DND-41 (cell line): ENCODE measurements around the gene RBM10.

Source experiments
- ATAC-seq: fragments of 200-7000 bp; cut with Tn5 transposase; 3 replicates; pipeline ENCODE4 v1.9.1; 2021; ENCODE audit warnings: low read depth; ENCODE audit not compliant: insufficient read depth
- DNase-seq: peaks from one replicate; pipeline ENCODE4 v3.0.0-alpha.2; 2020
- H2AFZ ChIP-seq: 2 replicates; pipeline ENCODE4 v1.6.0; 2012; ENCODE audit warnings: low read depth, low read length
- H3K27ac ChIP-seq: 2 replicates; pipeline ENCODE4 v1.5.1; 2012; ENCODE audit warnings: low read length, inconsistent platforms
- H3K27me3 ChIP-seq: fragments of 200-600 bp; sonication (generic); 2 replicates; pipeline ENCODE4 v1.6.0; 2012; ENCODE audit warnings: low read length, mild to moderate bottlenecking, inconsistent platforms; ENCODE audit not compliant: insufficient read depth, poor library complexity
- H3K36me3 ChIP-seq: 2 replicates; pipeline ENCODE4 v1.5.1; 2012; ENCODE audit warnings: low read length, inconsistent platforms; ENCODE audit not compliant: insufficient read depth
- H3K4me1 ChIP-seq: 2 replicates; pipeline ENCODE4 v1.5.1; 2012; ENCODE audit warnings: mild to moderate bottlenecking, low read length; ENCODE audit not compliant: insufficient read depth
- H3K4me2 ChIP-seq: 2 replicates; pipeline ENCODE4 v1.6.0; 2012; ENCODE audit warnings: mild to moderate bottlenecking, moderate library complexity, low read length, inconsistent platforms; ENCODE audit not compliant: insufficient read depth
- H3K4me3 ChIP-seq, 2 experiments: fragments of 200-600 bp in 1 of 2; shearing (Covaris generic) in 1 of 2; 2 replicates each; pipeline ENCODE4 v1.5.1; 2012 to 2016; ENCODE audit warnings: inconsistent platforms in 2 of 2, low read length in 2 of 2, mild to moderate bottlenecking in 2 of 2, low read depth in 1 of 2, moderate library complexity in 1 of 2
- H3K79me2 ChIP-seq: 2 replicates; pipeline ENCODE4 v1.6.0; 2012; ENCODE audit warnings: low read length, inconsistent platforms; ENCODE audit not compliant: insufficient read depth
- H3K9ac ChIP-seq: 2 replicates; pipeline ENCODE4 v1.6.0; 2012; ENCODE audit warnings: low read depth, mild to moderate bottlenecking, inconsistent platforms, low read length, moderate library complexity
- H3K9me3 ChIP-seq: 2 replicates; pipeline ENCODE4 v1.5.1; 2012; ENCODE audit warnings: low read length, moderate library complexity, mild to moderate bottlenecking, inconsistent platforms; ENCODE audit not compliant: insufficient read depth, severe bottlenecking
- H4K20me1 ChIP-seq: 2 replicates; pipeline ENCODE4 v1.6.0; 2012; ENCODE audit warnings: low read length; ENCODE audit not compliant: insufficient read depth
- EZH2 ChIP-seq: IDR thresholded peaks from 3 replicates; pipeline ENCODE4 v1.6.1; 2012; ENCODE audit warnings: borderline replicate concordance, low read depth, mild to moderate bottlenecking, moderate library complexity, low read length, inconsistent platforms; ENCODE audit not compliant: severe bottlenecking
- TF ChIP-seq, protein P1 (sequence below): IDR thresholded peaks from 2 replicates; pipeline ENCODE4 v1.5.1; 2012; ENCODE audit warnings: borderline replicate concordance, low read length, moderate library complexity, mild to moderate bottlenecking; ENCODE audit not compliant: poor library complexity, severe bottlenecking; ENCODE audit errors: extremely low read depth

Gene RBM10

DNA sequence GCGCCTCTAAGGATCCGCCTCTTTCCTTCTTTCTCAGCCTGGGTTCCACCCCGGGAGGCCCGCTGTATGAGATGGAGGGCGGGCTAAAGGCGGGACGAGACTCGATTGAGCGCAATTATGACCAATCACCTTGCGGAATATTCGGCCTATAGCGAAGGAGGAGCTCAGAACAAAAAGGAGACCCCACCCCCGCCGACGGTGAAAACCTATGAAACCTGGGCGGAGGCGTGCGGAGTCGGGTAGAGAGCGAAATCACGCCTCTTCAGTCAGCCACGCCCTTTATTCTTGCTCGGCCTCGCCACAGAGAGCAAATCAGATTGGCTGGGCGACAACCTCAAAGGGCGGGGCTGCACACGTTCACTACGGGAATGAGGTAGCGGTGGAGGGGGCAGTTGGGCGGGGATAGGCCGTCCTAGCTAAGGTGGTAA is 72.8 kb downstream of the RBM10 start:
- DNase-seq (peak; percentile 97), ATAC-seq (peak; percentile 87)
- H3K9ac ChIP-seq = peak overlapping the region; percentile 100
- H3K4me3 ChIP-seq = peak overlapping the region; percentile 59 to 81; a peak in 3 of 4 replicates
- no peaks in the 10 kb centered on the region for H3K9me3 ChIP-seq
- peaks cover 46% of the 10 kb centered on the region for H3K79me2 ChIP-seq
- peak overlapping the region; percentile 94 for H2AFZ ChIP-seq
- peak overlapping the region; percentile 74 for H3K4me2 ChIP-seq
- no peaks in the 10 kb centered on the region for H3K27me3 ChIP-seq
- TF ChIP-seq, protein P1, sequence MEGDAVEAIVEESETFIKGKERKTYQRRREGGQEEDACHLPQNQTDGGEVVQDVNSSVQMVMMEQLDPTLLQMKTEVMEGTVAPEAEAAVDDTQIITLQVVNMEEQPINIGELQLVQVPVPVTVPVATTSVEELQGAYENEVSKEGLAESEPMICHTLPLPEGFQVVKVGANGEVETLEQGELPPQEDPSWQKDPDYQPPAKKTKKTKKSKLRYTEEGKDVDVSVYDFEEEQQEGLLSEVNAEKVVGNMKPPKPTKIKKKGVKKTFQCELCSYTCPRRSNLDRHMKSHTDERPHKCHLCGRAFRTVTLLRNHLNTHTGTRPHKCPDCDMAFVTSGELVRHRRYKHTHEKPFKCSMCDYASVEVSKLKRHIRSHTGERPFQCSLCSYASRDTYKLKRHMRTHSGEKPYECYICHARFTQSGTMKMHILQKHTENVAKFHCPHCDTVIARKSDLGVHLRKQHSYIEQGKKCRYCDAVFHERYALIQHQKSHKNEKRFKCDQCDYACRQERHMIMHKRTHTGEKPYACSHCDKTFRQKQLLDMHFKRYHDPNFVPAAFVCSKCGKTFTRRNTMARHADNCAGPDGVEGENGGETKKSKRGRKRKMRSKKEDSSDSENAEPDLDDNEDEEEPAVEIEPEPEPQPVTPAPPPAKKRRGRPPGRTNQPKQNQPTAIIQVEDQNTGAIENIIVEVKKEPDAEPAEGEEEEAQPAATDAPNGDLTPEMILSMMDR = no peak
- TF ChIP-seq EZH2 = no peak
- H3K36me3 ChIP-seq = peaks cover 65% of the 10 kb centered on the region
- peaks cover 60% of the 10 kb centered on the region for H3K4me1 ChIP-seq
- H3K27ac ChIP-seq = peak overlapping the region; percentile 99
- peaks cover 36% of the 10 kb centered on the region for H4K20me1 ChIP-seq

DNA sequence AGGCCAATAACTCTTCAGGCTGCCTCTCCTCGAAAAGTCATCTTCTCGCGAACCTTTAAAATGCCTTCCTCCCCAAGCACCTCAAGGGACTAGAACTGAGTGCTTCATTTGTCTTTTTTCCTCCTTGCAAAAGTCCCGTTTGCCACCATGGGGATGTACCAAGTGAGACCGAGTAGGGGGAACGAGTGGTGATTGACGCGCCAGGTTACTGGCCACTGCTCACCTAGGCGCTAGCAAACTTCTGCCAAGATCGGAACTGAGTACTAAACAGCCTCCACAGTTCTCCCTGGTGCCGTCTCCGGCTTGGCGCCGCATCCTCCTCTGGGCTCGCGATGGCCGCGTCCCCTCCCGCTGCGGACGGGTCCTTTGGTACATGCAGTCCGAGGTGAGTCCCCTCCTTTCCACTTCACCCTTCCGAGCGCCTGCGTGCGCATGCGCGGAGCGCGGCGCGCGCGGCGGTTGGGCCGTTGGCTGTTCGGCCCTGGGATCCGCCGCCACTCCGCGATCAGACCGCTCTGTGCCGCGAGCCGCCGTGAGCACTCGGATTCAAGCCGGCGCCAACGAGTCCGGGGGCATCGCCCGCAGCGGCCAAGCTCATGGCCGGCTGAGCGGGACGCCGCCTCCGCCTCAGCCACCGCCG is 73.4 kb downstream of the RBM10 start, which contains the start of gene CDK16:
Gene CDK16, plus strand, starts transcription at position 402 of the 640 bp plus-strand sequence. CDS start 4,877 bp downstream, outside the sequence.
- H3K9ac ChIP-seq = peak within 1 kb of the TSS; percentile 100
- H4K20me1 ChIP-seq = peaks cover 41% of the 10 kb centered on the region
- peak within 1 kb of the TSS; percentile 77 for H3K4me2 ChIP-seq
- H3K27ac ChIP-seq = peak within 1 kb of the TSS; percentile 99
- DNase-seq = peak; percentile 80
- H2AFZ ChIP-seq = peak within 1 kb of the TSS; percentile 94
- peak within 1 kb of the TSS; percentile 59 to 81; a peak in 3 of 4 replicates for H3K4me3 ChIP-seq
- TF ChIP-seq, protein P1 = no peak
- no peak for TF ChIP-seq EZH2
- H3K79me2 ChIP-seq = peaks cover 50% of the 10 kb centered on the region
- no peaks in the 10 kb centered on the region for H3K9me3 ChIP-seq
- peak; percentile 41 for ATAC-seq
- peaks cover 66% of the 10 kb centered on the region for H3K36me3 ChIP-seq
- H3K27me3 ChIP-seq = no peaks in the 10 kb centered on the region
- peaks cover 60% of the 10 kb centered on the region for H3K4me1 ChIP-seq

DNA sequence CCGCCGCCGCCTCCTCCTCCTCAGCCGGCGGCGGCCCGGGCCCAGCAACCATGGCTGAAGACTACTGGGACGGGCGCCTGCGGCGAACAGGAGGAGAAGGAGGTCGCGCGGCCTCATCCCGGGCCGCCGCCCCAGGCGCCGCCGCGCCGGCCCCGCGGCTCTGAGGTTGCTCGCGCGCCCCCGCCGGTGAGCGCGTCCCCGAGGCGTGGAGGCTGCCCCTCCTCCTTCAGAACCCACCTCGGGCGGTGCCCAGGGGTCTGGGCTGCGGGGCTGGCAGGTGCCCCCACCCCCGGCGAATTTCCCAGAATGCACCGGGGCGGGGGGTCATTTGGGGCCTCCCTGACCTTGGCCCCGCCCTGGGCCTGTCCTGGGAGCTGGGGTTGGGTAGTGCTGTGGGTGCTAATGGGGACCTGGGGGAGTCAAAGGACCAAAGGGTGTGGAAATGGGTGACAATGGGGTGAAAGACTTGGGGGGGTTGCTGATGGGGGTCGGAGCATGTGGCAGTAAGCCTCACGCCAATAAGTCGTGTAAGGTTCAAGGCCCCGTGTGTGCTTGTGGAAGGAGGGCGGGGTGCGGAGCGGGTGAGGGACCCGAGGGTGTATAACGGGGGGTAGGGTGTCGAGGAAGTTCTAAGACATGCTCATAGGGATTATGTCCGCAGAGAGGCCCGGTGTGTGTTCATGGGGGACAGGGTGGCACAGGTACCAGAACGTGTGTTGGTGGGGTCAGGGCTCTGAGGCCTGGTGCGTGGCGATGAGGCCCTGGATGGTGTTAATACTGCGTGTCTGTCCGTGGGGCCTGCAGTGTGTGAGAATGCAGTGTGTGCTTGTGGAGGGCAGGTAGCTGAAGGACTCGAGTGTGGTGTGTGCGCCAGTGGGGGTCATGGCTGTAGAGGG is 74.1 kb downstream of the RBM10 start:
- H3K4me2 ChIP-seq = peak overlapping the region; percentile 74
- peaks cover 67% of the 10 kb centered on the region for H3K36me3 ChIP-seq
- TF ChIP-seq EZH2 = no peak
- TF ChIP-seq, protein P1 = no peak
- H4K20me1 ChIP-seq = peaks cover 47% of the 10 kb centered on the region
- H3K4me3 ChIP-seq = peak overlapping the region; percentile 59 to 81; a peak in 3 of 4 replicates
- H3K9me3 ChIP-seq = no peaks in the 10 kb centered on the region
- peak overlapping the region; percentile 94 for H2AFZ ChIP-seq
- ATAC-seq (no peak), DNase-seq (peak; percentile 56)
- peak overlapping the region; percentile 99 for H3K27ac ChIP-seq
- H3K4me1 ChIP-seq = peaks cover 57% of the 10 kb centered on the region
- H3K27me3 ChIP-seq = no peaks in the 10 kb centered on the region
- H3K9ac ChIP-seq = peak overlapping the region; percentile 100
- peaks cover 50% of the 10 kb centered on the region for H3K79me2 ChIP-seq
